NOMO-1 treated with DMSO at 0.1 percent for 48 hours (cell line): ENCODE results near the gene ABHD17C.

Experiments used
- DNase-seq: peaks from one replicate; lab custom pipeline; 2025; ENCODE audit not compliant: unreplicated experiment; lab: John Stamatoyannopoulos, UW

Gene ABHD17C

DNA sequence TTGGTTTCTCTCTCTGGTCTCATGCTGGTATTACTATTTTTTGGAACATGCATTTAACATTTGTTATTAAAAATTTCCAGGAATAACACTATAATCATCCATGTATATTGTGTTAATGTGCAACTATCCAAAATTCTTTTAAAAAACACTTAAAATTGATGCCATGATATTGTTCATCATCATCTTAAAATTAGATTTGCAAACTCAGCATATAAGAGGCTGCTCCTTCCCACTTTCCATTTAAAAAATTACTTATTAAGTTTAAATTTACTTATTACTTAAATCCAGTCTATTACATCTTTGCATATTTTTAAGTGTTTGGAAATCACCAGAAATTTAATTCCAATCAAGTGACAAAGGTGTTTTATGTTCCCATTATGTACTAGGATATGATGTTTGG lies 5.8 kb upstream of the ABHD17C start:
- DNase-seq: no peak

- no peak for DNase-seq
Observed at GRCh38 chr15:80689716-80690115, 5.4 kb upstream of the ABHD17C start.

DNA sequence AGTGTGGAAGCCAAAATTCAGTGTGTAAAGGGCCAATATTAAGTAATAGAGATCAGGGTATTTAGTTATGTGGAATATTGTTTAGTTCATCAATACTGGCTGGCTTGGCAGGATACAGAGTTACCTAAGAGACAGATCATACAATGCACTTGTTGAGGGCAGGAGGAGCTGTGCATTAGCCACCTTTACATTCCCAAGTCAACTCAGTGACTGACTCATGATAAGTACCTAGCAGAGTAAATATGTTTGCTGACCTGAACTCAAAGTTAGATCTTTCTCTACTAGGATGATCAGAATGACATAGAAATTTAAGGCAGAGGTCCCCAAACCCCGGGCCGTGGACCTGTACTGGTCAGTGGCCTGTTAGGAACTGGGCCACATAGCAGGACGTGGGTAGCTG lies 3.5 kb upstream of the ABHD17C start:
- DNase-seq: no peak

GRCh38 chr15:80693682-80694610 lies 1.2 kb upstream of the ABHD17C start:
- DNase-seq: peak; percentile 26

GRCh38 chr15:80694611-80695098 lies 455 bp upstream of the ABHD17C start:
- DNase-seq: no peak

DNA sequence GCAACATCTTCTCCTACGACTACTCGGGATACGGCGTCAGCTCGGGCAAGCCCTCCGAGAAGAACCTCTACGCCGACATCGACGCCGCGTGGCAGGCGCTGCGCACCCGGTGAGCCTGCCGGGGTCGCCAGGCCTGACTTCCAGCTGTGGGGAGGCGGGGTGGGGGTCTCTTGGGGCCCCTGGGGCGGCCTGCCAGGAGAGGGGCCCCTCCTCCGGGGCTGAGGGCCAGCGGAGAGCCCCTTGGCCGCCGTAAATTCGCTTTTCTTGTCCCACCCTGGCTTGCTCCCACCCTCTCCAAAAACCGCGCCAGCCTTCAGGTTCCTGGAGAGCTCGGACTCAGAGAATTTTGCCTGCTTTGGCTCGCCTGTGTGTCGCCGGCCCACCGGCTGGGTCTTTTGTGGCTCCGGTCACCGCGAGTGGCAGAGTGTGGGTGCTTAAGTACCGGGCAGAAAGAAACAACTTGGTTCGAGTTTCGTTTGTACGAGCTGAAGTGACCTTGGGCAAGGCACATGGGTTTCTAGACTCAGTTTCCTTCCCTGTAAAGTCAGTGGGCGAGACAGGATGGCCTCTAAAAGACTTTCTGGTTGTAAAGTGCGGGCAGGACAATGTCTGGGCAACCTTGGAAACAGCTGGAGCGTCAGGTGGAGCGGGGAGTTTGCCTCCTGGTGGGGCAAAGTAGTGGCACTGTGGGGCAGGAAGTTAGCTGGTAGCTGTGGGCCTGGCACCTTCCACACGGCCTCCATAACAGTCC lies 976 bp downstream of the ABHD17C start:
- peak; percentile 22 for DNase-seq

DNA sequence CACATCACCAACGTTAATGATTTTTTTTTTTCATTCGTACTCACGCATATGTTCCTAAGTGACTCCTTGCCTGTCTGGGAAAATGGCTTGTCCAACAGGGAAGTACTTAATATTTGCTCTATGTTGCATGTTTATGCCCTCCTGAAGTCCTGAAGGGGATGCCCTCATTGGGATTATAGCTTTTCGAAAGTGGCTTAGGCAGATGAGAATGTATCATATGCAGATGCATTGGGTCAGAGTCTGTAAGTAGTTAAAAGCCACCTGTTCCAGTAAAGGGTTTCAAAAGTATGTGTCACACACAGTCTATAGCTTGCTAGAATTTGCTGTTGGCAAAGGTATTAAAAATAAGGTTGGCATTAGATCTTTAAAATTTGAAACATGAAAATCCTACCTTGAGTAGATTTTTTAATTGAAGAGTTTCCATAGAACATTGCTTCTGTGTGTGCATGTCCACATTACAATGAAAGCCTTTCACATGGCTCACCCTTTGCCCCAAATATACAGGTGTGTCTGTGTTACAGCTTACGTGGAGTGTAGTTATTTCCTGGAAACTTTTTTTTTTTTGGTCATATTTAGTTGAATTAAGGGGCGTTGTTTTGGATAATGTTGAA lies 2.1 kb downstream of the ABHD17C start:
- DNase-seq: no peak

DNA sequence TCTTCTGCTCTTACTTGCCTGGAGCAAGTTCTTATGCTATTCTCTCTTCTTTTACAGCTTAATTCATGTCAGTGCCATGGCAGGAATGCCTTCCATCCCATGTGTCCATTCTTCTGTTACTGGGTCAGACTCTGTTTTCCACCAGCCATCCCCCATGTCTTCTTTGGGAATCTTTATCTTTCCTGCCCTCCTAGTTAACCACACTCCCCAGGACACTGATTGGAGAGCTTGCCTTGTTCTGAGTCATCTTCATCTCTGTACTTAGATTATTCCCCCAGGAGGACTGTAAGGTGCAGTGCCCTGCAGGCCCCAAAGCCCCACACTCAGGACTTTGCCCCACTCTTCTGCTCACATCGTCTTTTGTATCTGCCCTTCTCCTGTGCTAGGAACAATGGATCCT lies 3.6 kb downstream of the ABHD17C start:
- no peak for DNase-seq

DNA sequence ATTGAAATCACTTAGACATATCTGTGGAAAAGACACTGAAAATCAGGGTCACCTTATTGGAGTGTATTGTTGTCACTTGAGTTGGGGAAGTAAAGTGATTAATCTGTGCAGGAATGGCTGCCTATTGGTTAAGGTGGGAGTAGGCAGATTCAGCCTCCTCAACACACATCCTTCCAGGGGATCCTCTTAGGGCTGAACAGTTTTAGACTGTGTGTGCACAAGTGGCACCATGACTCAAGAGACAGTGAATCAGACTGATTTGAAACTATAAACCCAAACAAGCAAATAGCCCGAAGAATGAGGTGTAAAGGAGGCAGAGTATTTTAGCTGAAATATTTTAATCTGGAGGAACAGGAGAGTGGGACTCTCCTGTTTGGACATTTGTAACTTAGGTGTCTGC lies 4.9 kb downstream of the ABHD17C start:
- no peak for DNase-seq

DNA sequence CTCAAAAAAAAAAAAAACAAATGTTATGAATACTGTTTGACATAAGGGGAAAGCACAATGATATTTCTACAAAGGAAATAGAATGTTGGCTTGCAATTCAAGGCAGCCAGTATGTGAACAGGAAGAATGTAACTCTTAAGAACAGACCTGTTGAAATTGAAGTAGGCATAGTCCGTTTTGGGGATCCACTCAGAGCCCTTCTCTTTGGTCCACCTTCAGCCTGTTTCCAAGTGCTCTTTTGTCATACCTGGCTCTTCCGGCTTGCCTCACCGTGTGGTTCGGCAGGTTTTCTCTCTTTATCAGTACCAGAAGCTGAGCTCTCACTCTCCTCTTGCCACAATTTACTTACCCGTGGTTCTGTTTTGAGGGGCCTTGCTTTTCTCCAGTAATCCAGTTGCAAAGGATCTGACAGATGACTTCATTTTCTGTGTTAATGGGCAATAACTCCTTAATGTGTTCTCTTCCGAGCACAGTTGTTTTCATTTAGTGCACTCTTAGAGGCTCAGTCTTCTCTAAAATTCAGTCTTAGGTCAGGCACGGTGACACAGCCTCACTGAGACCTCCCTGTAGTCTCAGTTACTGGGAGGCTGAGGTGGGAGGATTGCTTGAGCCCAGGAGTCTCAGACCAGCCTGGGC lies 6.7 kb downstream of the ABHD17C start:
- DNase-seq: no peak

DNA sequence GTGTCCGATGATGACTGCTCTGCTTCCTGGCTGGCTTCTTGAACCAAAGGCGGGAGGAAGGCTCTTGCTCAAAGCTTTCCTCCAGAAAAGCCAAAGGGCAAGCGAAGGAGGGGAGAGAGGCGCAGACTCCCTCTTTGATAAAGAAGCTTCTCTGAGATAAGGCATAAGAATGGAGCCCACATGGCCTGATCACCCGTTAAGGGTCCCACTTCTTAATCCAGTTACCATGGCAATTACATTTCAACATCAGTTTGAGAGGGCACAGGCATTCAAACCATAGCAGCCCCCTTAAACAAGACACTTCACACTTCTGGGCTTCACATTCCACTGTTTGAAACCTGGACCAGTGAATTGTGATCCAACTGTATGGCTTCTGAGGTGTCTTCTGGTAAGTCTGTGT lies 8.0 kb downstream of the ABHD17C start:
- DNase-seq: no peak

- DNase-seq: no peak
Observed at GRCh38 chr15:80703965-80704364, 8.9 kb downstream of the ABHD17C start.

DNA sequence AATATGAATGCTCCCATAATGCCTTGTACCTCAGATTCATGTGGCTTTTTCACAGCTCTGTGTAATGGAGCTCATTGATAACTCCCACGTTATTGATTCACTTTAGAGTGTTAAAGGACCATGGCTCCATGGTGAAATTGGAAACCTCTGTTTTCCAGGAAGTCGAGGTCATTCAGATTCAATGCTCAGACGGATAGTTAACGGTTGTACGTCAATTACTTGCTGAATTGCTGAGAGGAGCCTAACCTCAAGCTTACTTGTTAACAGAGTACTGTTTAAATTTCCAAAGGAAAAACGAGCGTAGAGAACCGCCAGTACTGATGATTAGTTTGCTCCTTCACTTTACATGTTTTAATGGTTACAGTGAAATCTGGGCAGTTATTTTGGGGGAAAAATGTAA lies 11.1 kb downstream of the ABHD17C start:
- DNase-seq: no peak

DNA sequence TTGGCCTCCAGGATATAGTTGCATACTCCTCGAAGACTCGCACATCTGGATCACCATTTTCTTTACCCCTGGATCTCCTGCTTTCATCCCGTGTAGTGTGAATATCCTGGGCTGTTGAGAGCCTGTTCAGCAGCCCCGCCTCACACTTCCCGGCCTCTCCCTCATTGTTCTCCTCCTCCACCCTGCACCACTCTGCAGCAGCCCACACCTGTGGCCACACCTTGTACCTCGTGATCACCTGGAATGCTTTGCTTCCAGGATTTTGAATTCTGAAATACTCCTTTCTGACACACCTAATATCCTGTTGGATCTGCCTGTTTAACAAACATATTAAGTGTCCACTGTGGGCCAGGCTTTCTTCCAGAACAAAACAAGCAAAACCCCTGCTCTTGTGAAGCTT lies 14.4 kb downstream of the ABHD17C start:
- no peak for DNase-seq

GRCh38 chr15:80710635-80711554 lies 15.8 kb downstream of the ABHD17C start:
- no peak for DNase-seq

GRCh38 chr15:80711886-80712285 lies 16.8 kb downstream of the ABHD17C start:
- no peak for DNase-seq

DNA sequence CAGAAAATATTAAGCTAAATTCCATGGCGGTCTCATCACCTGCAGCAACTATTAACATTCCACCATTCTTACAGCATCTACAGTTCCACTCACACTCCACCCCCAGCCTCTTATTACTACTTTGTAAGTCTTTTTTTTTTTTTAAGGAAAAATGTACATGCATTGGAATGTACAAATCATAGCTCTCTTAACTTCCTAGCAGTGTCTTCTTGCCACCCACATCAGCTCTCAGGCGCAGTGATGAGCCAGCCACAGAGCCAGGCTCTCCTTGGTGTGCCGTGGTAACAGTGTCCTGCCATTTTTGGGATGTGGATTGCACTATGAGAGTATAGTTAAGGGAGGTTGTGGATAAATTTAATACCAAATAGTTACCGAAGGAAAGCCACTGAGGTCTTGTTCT lies 17.8 kb downstream of the ABHD17C start:
- no peak for DNase-seq

GRCh38 chr15:80721476-80721875 lies 26.4 kb downstream of the ABHD17C start:
- peak; percentile 21 for DNase-seq

DNA sequence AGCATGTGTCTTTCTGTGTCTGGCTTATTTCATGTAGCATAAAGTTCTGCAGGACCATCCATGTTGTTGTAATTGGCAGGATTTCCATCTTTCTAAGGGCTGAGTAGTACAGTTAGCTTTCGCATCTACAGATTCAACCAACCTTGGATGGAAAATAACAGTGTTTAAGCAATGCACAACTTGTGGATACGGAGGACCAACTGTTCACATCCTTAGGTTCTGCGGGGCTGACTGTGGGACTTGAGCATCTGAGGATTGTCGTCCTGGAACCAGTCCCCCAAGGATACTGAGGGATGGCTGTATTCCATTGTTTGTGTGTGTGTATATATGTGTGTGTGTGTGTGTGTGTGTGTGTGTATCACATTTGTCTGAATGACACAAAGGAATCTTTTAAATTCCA lies 27.7 kb downstream of the ABHD17C start:
- no peak for DNase-seq

GRCh38 chr15:80727196-80727595 lies 32.1 kb downstream of the ABHD17C start:
- DNase-seq: no peak
